Parathyroid adenoma (tissue), 2 donors: ENCODE measurements around the gene SF3B3.
A peak's percentile ranks its signal among the peaks of the same experiment; 100 is the strongest.

ENCODE experiments used
- H2AFZ ChIP-seq: fragments of 300-600 bp; sonication (generic); one replicate; pipeline ENCODE4 v1.7.0; 2017; ENCODE audit warnings: antibody characterized with exemption, mild to moderate bottlenecking
- H3K27ac ChIP-seq: fragments of 300-600 bp; sonication (generic); one replicate; pipeline ENCODE4 v1.7.0; 2017
- H3K27me3 ChIP-seq: fragments of 300-600 bp; sonication (generic); one replicate; pipeline ENCODE4 v1.7.0; 2017; ENCODE audit warnings: low read length; ENCODE audit not compliant: control insufficient read depth, insufficient read depth
- H3K36me3 ChIP-seq: fragments of 300-600 bp; sonication (generic); one replicate; pipeline ENCODE4 v1.7.0; 2017; ENCODE audit warnings: low read length; ENCODE audit not compliant: control insufficient read depth, insufficient read depth
- H3K4me1 ChIP-seq: fragments of 300-600 bp; sonication (generic); one replicate; pipeline ENCODE4 v1.7.0; 2017; ENCODE audit warnings: control low read depth
- H3K4me2 ChIP-seq: fragments of 300-600 bp; sonication (generic); one replicate; pipeline ENCODE4 v1.7.0; 2017; ENCODE audit warnings: low read length
- H3K4me3 ChIP-seq: fragments of 300-600 bp; sonication (generic); one replicate; pipeline ENCODE4 v1.7.0; 2017; ENCODE audit warnings: low read depth, low read length
- H3K79me2 ChIP-seq: fragments of 300-600 bp; sonication (generic); one replicate; pipeline ENCODE4 v1.7.0; 2017; ENCODE audit warnings: control low read depth
- H3K9ac ChIP-seq: fragments of 300-600 bp; sonication (generic); one replicate; pipeline ENCODE4 v1.7.0; 2017; ENCODE audit warnings: mild to moderate bottlenecking
- H3K9me3 ChIP-seq: fragments of 300-600 bp; sonication (generic); one replicate; pipeline ENCODE4 v1.7.0; 2017; ENCODE audit warnings: low read length; ENCODE audit not compliant: control insufficient read depth
- TF ChIP-seq, protein P1 (sequence below): fragments of 300-600 bp; sonication (generic); IDR thresholded peaks from one replicate; pipeline ENCODE4 v1.7.0; 2017; ENCODE audit warnings: antibody characterized with exemption, mild to moderate bottlenecking
- donor health status: primary hyperparathyroidism.

Gene SF3B3

DNA sequence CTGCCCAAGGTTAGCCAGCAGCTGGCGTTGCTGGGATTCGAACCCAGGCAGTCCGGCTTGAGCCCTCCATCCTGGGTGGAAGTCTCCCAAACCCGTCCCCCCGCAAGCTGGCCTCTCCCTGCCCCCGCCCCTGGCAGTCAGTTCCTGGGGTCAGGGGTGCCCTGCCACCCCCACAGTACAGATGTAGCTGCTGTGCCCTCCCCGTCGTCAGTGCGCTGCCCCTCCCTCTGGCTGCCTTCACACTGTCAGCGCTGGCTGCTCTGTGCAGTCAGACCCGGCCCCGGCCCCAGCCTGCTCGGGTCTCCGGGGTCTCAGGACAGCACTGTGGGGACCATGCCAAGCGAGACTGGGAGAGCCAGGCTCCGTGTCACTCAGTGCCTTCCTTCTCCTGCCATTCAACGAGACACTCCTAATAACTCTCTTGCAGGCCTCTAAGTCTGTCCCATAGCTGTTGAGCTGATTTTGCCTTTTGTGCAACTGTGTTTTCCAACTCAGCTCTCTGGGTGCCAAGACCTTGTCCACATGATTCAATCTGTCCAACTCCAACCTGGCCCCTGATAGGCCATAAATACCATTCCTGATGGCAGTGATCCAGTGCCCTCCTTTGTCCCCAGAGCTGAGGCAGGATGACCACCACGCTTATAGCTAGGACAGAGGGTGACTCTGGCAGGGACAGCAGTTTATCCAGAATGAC, 67.3 kb downstream of the SF3B3 start:
- Histone ChIP-seq H3K27me3 (no peaks in the 10 kb centered on the region), H3K9me3 (no peaks in the 10 kb centered on the region), H3K4me2 (no peak overlapping the region), H3K4me3 (no peak overlapping the region), H3K36me3 (no peaks in the 10 kb centered on the region), H3K27ac (no peak overlapping the region), H3K79me2 (no peaks in the 10 kb centered on the region), H2AFZ (no peak overlapping the region), H3K9ac (no peak overlapping the region), H3K4me1 (peaks cover 27% of the 10 kb centered on the region)
- TF ChIP-seq, protein P1, sequence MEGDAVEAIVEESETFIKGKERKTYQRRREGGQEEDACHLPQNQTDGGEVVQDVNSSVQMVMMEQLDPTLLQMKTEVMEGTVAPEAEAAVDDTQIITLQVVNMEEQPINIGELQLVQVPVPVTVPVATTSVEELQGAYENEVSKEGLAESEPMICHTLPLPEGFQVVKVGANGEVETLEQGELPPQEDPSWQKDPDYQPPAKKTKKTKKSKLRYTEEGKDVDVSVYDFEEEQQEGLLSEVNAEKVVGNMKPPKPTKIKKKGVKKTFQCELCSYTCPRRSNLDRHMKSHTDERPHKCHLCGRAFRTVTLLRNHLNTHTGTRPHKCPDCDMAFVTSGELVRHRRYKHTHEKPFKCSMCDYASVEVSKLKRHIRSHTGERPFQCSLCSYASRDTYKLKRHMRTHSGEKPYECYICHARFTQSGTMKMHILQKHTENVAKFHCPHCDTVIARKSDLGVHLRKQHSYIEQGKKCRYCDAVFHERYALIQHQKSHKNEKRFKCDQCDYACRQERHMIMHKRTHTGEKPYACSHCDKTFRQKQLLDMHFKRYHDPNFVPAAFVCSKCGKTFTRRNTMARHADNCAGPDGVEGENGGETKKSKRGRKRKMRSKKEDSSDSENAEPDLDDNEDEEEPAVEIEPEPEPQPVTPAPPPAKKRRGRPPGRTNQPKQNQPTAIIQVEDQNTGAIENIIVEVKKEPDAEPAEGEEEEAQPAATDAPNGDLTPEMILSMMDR, result no peak

DNA sequence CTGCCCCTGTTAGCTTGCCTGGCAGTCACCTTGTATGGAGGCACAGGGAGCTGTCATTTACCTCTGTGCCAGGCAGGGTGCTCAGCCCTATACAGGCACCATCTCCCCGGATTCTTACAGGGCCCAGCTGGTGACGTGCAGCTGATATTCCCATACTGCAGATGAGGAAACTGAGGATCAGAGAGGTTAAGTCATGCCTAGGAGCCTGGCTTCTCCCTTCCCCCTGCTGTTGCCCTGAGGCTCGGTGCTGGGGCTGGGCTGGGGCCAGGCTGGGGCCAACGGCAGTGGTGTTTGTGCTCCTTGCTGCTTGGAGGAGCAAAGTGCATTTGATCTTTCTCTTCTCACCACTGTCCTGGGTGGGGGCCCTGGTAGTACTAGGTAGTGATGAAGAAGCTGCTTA, 68.0 kb downstream of the SF3B3 start:
- Histone ChIP-seq H3K4me2 (no peak overlapping the region), H3K79me2 (no peaks in the 10 kb centered on the region), H3K4me3 (no peak overlapping the region), H3K4me1 (peaks cover 27% of the 10 kb centered on the region), H2AFZ (peak overlapping the region; percentile 12), H3K9me3 (no peaks in the 10 kb centered on the region), H3K9ac (no peak overlapping the region), H3K27me3 (no peaks in the 10 kb centered on the region), H3K36me3 (no peaks in the 10 kb centered on the region), H3K27ac (no peak overlapping the region)
- TF ChIP-seq, protein P1, result no peak

DNA sequence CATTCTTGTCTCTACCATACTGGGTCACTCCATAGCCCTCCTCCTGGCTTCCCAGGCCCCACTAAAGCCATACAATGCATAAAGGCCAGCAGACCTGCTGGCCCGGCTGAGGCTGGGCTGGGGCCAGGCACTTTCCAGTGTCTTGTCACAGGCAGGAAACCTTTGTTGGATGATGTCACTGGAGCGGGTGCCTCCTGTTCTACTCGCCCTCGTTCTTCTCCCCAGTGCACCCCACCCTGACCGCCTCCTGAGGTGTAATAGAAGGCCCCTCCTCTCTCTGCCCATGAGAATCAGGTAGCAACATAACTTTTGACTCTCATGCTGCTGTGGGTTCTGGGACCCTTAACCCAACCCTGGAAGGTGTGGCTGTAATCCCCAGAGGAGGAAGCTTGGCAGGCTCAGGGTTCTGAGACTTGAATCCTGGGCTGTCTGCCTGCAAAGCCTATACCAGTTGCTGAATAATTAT, 68.5 kb downstream of the SF3B3 start:
- Histone ChIP-seq H3K36me3 (no peaks in the 10 kb centered on the region), H3K27me3 (no peaks in the 10 kb centered on the region), H2AFZ (peak overlapping the region; percentile 47), H3K4me1 (peaks cover 27% of the 10 kb centered on the region), H3K79me2 (no peaks in the 10 kb centered on the region), H3K4me3 (no peak overlapping the region), H3K4me2 (no peak overlapping the region), H3K9me3 (no peaks in the 10 kb centered on the region), H3K9ac (no peak overlapping the region), H3K27ac (no peak overlapping the region)
- TF ChIP-seq, protein P1, result no peak

DNA sequence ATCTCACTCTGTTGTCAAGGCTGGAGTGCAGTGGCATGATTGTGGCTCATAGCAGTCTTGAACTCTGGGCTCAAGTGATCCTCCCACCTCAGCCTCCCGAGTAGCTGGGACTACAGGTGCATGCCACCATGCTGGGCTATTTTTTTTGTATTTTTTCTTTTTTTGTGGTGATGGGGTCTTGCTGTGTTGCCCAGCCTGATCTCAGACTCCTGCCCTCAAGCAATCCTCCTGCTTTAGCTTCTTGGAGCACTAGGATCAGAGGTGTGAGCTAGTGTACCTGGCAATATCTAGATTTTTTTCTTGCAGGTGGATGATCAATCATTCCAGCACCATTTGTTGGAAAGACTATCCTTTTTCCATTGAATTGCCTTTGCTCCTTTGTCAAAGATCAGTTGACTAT, 69.9 kb downstream of the SF3B3 start:
- H2AFZ ChIP-seq, result no peak overlapping the region
- no peaks in the 10 kb centered on the region for H3K36me3 ChIP-seq
- TF ChIP-seq, protein P1, result no peak
- no peak overlapping the region for H3K4me2 ChIP-seq
- H3K79me2 ChIP-seq, result no peaks in the 10 kb centered on the region
- H3K27me3 ChIP-seq, result no peaks in the 10 kb centered on the region
- no peak overlapping the region for H3K27ac ChIP-seq
- H3K4me3 ChIP-seq, result no peak overlapping the region
- no peak overlapping the region for H3K9ac ChIP-seq
- no peaks in the 10 kb centered on the region for H3K9me3 ChIP-seq
- H3K4me1 ChIP-seq, result peaks cover 33% of the 10 kb centered on the region

DNA sequence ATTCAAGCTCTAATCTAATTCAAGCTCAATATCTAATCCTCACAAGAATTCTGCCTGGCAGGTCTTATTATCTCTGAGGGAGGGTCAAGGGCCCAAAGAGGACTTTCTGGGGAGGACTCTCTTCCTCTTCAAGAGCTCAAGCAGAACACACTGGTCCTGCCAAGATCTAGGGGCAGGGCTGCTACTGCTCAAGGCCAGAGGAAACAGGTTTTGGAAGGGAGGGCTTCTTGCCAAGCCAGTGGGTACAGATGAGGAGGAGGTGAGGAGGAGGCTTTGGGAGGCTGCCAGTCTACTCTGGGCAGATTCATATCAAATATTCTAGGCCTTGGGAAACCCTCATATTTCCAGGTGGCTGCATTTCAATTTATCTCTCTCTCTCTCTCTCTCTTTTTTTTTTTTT, 71.0 kb downstream of the SF3B3 start:
- Histone ChIP-seq H3K27ac (peak overlapping the region; percentile 55), H3K9ac (no peak overlapping the region), H3K36me3 (no peaks in the 10 kb centered on the region), H3K9me3 (no peaks in the 10 kb centered on the region), H3K27me3 (no peaks in the 10 kb centered on the region), H2AFZ (no peak overlapping the region), H3K79me2 (no peaks in the 10 kb centered on the region), H3K4me1 (peaks cover 41% of the 10 kb centered on the region), H3K4me2 (peak overlapping the region; percentile 27), H3K4me3 (no peak overlapping the region)
- TF ChIP-seq, protein P1, result no peak
